HepG2 (cell line): Measurements from ENCODE around the gene PTH2. TPM values are rescaled to one million over a fixed set of nuclear protein-coding genes. Genes with fewer than 3 reads are reported as not detected.

Source experiments
- ATF7-NPFF ChIP-seq: sonication (generic); formaldehyde crosslinking; IDR thresholded peaks from 2 replicates; pipeline ENCODE4 v1.8.1; 2023; ENCODE audit warnings: mild to moderate bottlenecking, low read depth, missing genetic modification reagents, moderate library complexity
- BHLHE40 ChIP-seq: IDR thresholded peaks from 2 replicates; pipeline ENCODE4 v1.6.1; 2011; ENCODE audit warnings: low read length, improper control_type of control experiment
- HIVEP1 ChIP-seq: sonication (generic); formaldehyde crosslinking; IDR thresholded peaks from 2 replicates; pipeline ENCODE4 v1.4.0; 2020; ENCODE audit warnings: mild to moderate bottlenecking, missing genetic modification reagents
- HNRNPH1 ChIP-seq: fragments of 200-400 bp; formaldehyde crosslinking; optimal IDR thresholded peaks from 2 replicates; pipeline ENCODE3; 2017; ENCODE audit warnings: mild to moderate bottlenecking, low read depth, low read length
- ISX ChIP-seq: sonication (generic); formaldehyde crosslinking; conservative IDR thresholded peaks from 2 replicates; pipeline ENCODE4 v1.5.0; 2020; ENCODE audit warnings: missing genetic modification reagents
- NFKB2 ChIP-seq: sonication (generic); formaldehyde crosslinking; IDR thresholded peaks from 2 replicates; pipeline ENCODE4 v1.4.0; 2020; ENCODE audit warnings: missing genetic modification reagents, borderline replicate concordance
- PHF5A ChIP-seq: IDR thresholded peaks from one replicate; pipeline ENCODE4 v1.6.1; 2018; ENCODE audit warnings: low read depth, missing genetic modification reagents; ENCODE audit not compliant: unreplicated experiment
- PRMT3 ChIP-seq: sonication (generic); formaldehyde crosslinking; IDR thresholded peaks from 2 replicates; pipeline ENCODE4 v1.8.1; 2022; ENCODE audit warnings: low read depth, mild to moderate bottlenecking, moderate library complexity, missing genetic modification reagents, borderline replicate concordance
- SMAD3 ChIP-seq: sonication (generic); formaldehyde crosslinking; IDR thresholded peaks from 2 replicates; pipeline ENCODE4 v1.4.0; 2020; ENCODE audit warnings: missing genetic modification reagents
- SRSF1 ChIP-seq: fragments of 200-400 bp; formaldehyde crosslinking; optimal IDR thresholded peaks from 2 replicates; pipeline ENCODE3; 2017; ENCODE audit warnings: mild to moderate bottlenecking, low read depth, low read length, moderate library complexity
- TARDBP ChIP-seq: sonication (generic); formaldehyde crosslinking; IDR thresholded peaks from 2 replicates; pipeline ENCODE4 v1.8.0; 2022; ENCODE audit warnings: mild to moderate bottlenecking, missing genetic modification reagents
- TCF12 ChIP-seq, 2 experiments: fragments of 450-650 bp in 1 of 2; sonication (generic) in 1 of 2; formaldehyde crosslinking in 1 of 2; IDR thresholded peaks; 2 replicates each; pipeline versions ENCODE4 v1.6.1 to v1.8.0; 2017 to 2022; ENCODE audit warnings: antibody characterized with exemption in 1 of 2, mild to moderate bottlenecking in 1 of 2, missing genetic modification reagents in 1 of 2, moderate library complexity in 1 of 2
- XRCC5 ChIP-seq: fragments of 200-400 bp; formaldehyde crosslinking; optimal IDR thresholded peaks from 2 replicates; pipeline ENCODE3; 2017; ENCODE audit warnings: mild to moderate bottlenecking, low read length
- YY1 ChIP-seq: IDR thresholded peaks from 2 replicates; pipeline ENCODE4 v1.6.1; 2011; ENCODE audit warnings: low read length, low read depth, moderate library complexity, mild to moderate bottlenecking; ENCODE audit not compliant: insufficient read depth, insufficient replicate concordance
- ZEB1 ChIP-seq: IDR thresholded peaks from 2 replicates; pipeline ENCODE4 v1.6.1; 2012; ENCODE audit warnings: mild to moderate bottlenecking, low read depth, inconsistent platforms; ENCODE audit not compliant: insufficient replicate concordance
- ZFY ChIP-seq: sonication (generic); formaldehyde crosslinking; IDR thresholded peaks from 2 replicates; pipeline ENCODE4 v1.4.0; 2020; ENCODE audit warnings: missing genetic modification reagents
- ZNF205 ChIP-seq: IDR thresholded peaks from 2 replicates; pipeline ENCODE4 v1.6.1; 2018; ENCODE audit warnings: missing biosample characterization, missing genetic modification reagents
- ZNF605 ChIP-seq: sonication (generic); formaldehyde crosslinking; IDR thresholded peaks from 2 replicates; pipeline ENCODE4 v1.8.0; 2022; ENCODE audit warnings: mild to moderate bottlenecking, missing genetic modification reagents
- ZNF850 ChIP-seq: sonication (generic); formaldehyde crosslinking; conservative IDR thresholded peaks from 2 replicates; pipeline ENCODE4 v1.9.0; 2021; ENCODE audit warnings: mild to moderate bottlenecking, missing genetic modification reagents
- polyA plus RNA-seq, 8 experiments: library from polyadenylated mRNA; depleted of rRNA in 3 of 8; stranded (reverse) in 7 of 8; unstranded in 1 of 8; fragments of >200 nt; fragmentation: Illumina TruSeq in 4 of 8; extraction: Trizol in 4 of 8; gene quantifications; 2 replicates each; pipeline versions ENCODE4 v1.2.1 to v1.2.3, GENCODE V29; 2011 to 2016; ENCODE audit warnings: low read depth in 4 of 8, missing spikeins in 1 of 8, mixed read lengths in 1 of 8; ENCODE audit not compliant: insufficient read depth in 1 of 8
- total RNA-seq, 5 experiments: library from RNA; depleted of rRNA; stranded (reverse); fragments of >200 nt; fragmentation: Illumina TruSeq; extraction: Trizol; gene quantifications; 2 replicates each; pipeline ENCODE4 v1.2.3, GENCODE V29; 2016; ENCODE audit warnings: low read depth in 1 of 5
- TF ChIP-seq, protein P1 (sequence below): sonication (generic); formaldehyde crosslinking; IDR thresholded peaks from 2 replicates; pipeline ENCODE4 v1.8.1; 2022; ENCODE audit warnings: mild to moderate bottlenecking, missing genetic modification reagents
- TF ChIP-seq, protein P2 (sequence below): sonication (generic); formaldehyde crosslinking; IDR thresholded peaks from 2 replicates; pipeline ENCODE4 v1.4.0; 2020; ENCODE audit warnings: mild to moderate bottlenecking, missing genetic modification reagents
- TF ChIP-seq, protein P3 (sequence below): IDR thresholded peaks from 2 replicates; pipeline ENCODE4 v1.6.1; 2012; ENCODE audit warnings: inconsistent platforms
- TF ChIP-seq, protein P4 (sequence below): sonication (generic); formaldehyde crosslinking; IDR thresholded peaks from 2 replicates; pipeline ENCODE4 v1.5.1; 2020; ENCODE audit warnings: missing genetic modification reagents, mild to moderate bottlenecking, borderline replicate concordance
- TF ChIP-seq, protein P5 (sequence below): sonication (generic); formaldehyde crosslinking; IDR thresholded peaks from 2 replicates; pipeline ENCODE4 v1.5.1; 2020; ENCODE audit warnings: mild to moderate bottlenecking, missing genetic modification reagents, borderline replicate concordance
- TF ChIP-seq, protein P6 (sequence below): sonication (generic); formaldehyde crosslinking; conservative IDR thresholded peaks from 2 replicates; pipeline ENCODE4 v1.4.0; 2020; ENCODE audit warnings: missing genetic modification reagents

PTH2 gene
- total and polyA plus RNA-seq, 2 of the 13 experiments (the other 11 are each of a cell fraction or from before 2014, with no cell fraction given): not detected

DNA sequence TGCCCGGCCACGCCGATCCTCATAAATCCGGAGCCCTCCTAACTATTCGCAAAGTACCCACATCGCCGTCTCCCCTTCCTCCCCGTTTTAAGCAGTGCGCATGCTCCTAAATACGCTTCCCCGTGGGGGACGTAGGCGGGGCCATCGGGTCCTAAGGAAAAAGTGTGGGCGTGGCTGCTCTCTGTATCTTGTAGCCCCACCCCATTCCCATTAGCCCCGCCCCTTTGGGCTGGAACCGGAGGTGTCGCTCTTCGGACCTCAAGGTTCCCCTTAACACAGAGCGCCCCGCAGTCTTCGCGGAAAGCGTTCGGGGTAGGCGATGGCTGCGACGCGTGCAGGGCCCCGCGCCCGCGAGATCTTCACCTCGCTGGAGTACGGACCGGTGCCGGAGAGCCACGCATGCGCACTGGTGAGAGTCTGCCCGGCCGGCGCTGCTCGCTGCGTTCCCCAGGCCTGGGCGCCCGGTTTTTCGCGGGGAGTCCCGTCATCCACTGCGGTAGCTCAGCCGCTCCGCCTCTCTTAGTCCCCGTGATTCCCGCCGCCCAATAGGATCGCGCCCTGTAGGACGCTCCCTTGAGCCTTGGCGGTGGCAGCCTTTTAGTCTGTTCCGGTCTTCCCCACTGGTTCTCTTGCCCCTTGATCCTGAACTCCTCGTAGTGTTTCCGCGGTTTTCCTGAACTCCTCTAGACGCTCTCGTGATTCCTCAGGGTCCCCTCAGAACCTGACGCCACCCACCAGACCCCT is 29.9 kb upstream of the PTH2 start, which contains the start of gene ALDH16A1 (continued):
- TF ChIP-seq ZNF205 (0 out of 2 replicates have a peak, but pooled peaks have one; percentile 30), PHF5A (CRISPR knock-in tag) (no peak), HIVEP1 (peak; percentile 81), BHLHE40 (peak; percentile 39; the same call in 1 of the 2 replicates), ZEB1 (no peak), PRMT3 (CRISPR knock-in tag) (no peak), YY1 (peak; percentile 54), ZFY (peak; percentile 94), SMAD3 (CRISPR knock-in tag) (no peak), ZNF850 (CRISPR knock-in tag) (no peak), NFKB2 (CRISPR knock-in tag) (peak; percentile 67; the same call in 1 of the 2 replicates), ISX (CRISPR knock-in tag) (no peak), ATF7-NPFF (CRISPR knock-in tag) (peak; percentile 49; the same call in 1 of the 2 replicates), XRCC5 (peak; percentile 33), HNRNPH1 (peak; percentile 81), ZNF605 (CRISPR knock-in tag) (0 out of 2 replicates have a peak, but pooled peaks have one; percentile 15), TARDBP (peak; percentile 34; the same call in 1 of the 2 replicates), TCF12 (IDR thresholded peaks at IDR 0.05) (no peak), TCF12 (CRISPR knock-in tag; IDR thresholded peaks at IDR 0.05) (peak; percentile 72; the same call in 1 of the 2 replicates), SRSF1 (no peak)
- TF ChIP-seq, protein P1, sequence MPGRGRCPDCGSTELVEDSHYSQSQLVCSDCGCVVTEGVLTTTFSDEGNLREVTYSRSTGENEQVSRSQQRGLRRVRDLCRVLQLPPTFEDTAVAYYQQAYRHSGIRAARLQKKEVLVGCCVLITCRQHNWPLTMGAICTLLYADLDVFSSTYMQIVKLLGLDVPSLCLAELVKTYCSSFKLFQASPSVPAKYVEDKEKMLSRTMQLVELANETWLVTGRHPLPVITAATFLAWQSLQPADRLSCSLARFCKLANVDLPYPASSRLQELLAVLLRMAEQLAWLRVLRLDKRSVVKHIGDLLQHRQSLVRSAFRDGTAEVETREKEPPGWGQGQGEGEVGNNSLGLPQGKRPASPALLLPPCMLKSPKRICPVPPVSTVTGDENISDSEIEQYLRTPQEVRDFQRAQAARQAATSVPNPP (CRISPR knock-in tag): peak; percentile 72; the same call in 1 of the 2 replicates
- TF ChIP-seq, protein P2, sequence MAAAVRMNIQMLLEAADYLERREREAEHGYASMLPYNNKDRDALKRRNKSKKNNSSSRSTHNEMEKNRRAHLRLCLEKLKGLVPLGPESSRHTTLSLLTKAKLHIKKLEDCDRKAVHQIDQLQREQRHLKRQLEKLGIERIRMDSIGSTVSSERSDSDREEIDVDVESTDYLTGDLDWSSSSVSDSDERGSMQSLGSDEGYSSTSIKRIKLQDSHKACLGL (CRISPR knock-in tag): peak; percentile 87
- TF ChIP-seq, protein P3, sequence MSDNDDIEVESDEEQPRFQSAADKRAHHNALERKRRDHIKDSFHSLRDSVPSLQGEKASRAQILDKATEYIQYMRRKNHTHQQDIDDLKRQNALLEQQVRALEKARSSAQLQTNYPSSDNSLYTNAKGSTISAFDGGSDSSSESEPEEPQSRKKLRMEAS: peak; percentile 90
- TF ChIP-seq, protein P4, sequence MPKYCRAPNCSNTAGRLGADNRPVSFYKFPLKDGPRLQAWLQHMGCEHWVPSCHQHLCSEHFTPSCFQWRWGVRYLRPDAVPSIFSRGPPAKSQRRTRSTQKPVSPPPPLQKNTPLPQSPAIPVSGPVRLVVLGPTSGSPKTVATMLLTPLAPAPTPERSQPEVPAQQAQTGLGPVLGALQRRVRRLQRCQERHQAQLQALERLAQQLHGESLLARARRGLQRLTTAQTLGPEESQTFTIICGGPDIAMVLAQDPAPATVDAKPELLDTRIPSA (CRISPR knock-in tag): 0 out of 2 replicates have a peak, but pooled peaks have one; percentile 36
- TF ChIP-seq, protein P5, sequence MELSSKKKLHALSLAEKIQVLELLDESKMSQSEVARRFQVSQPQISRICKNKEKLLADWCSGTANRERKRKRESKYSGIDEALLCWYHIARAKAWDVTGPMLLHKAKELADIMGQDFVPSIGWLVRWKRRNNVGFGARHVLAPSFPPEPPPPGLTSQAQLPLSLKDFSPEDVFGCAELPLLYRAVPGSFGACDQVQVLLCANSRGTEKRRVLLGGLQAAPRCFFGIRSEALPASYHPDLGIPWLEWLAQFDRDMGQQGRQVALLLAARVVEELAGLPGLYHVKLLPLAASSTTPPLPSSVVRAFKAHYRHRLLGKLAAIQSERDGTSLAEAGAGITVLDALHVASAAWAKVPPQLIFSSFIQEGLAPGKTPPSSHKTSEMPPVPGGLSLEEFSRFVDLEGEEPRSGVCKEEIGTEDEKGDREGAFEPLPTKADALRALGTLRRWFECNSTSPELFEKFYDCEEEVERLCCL (CRISPR knock-in tag): 0 out of 2 replicates have a peak, but pooled peaks have one; percentile 17
- TF ChIP-seq, protein P6, sequence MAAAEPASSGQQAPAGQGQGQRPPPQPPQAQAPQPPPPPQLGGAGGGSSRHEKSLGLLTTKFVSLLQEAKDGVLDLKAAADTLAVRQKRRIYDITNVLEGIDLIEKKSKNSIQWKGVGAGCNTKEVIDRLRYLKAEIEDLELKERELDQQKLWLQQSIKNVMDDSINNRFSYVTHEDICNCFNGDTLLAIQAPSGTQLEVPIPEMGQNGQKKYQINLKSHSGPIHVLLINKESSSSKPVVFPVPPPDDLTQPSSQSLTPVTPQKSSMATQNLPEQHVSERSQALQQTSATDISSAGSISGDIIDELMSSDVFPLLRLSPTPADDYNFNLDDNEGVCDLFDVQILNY (CRISPR knock-in tag): peak; percentile 95
